GM23338 (cell line): Measurements from ENCODE around the gene ERF. TPM values are rescaled to one million over a fixed set of nuclear protein-coding genes. Genes with fewer than 3 reads are reported as not detected.

Experiments used
- ATAC-seq: fragments of 200-7000 bp; cut with Tn5 transposase; 3 replicates; pipeline ENCODE4 v1.9.1; 2020
- DNase-seq: peaks from one replicate; pipeline ENCODE4 v3.0.0-alpha.2; 2015; ENCODE audit warnings: low spot score
- H2AFZ ChIP-seq: fragments of 200-600 bp; sonication (generic); 2 replicates; pipeline ENCODE4 v1.8.0; 2016; ENCODE audit warnings: antibody characterized with exemption, mild to moderate bottlenecking, moderate library complexity
- H3F3A ChIP-seq: fragments of 200-600 bp; sonication (generic); replicated peaks from 2 replicates; pipeline ENCODE4 v1.8.0; 2017; ENCODE audit warnings: antibody characterized with exemption, mixed run types, low read depth
- H3K27ac ChIP-seq: fragments of 200-600 bp; sonication (generic); 2 replicates; pipeline ENCODE4 v1.6.1; 2016; ENCODE audit warnings: low read depth
- H3K27me3 ChIP-seq: fragments of 200-600 bp; sonication (generic); 2 replicates; pipeline ENCODE4 v1.8.0; 2016; ENCODE audit warnings: mild to moderate bottlenecking, mixed run types, moderate library complexity; ENCODE audit not compliant: insufficient read depth
- H3K36me3 ChIP-seq: fragments of 200-600 bp; sonication (generic); 2 replicates; pipeline ENCODE4 v1.8.0; 2016; ENCODE audit warnings: mild to moderate bottlenecking; ENCODE audit not compliant: insufficient read depth
- H3K4me1 ChIP-seq: fragments of 200-600 bp; sonication (generic); 2 replicates; pipeline ENCODE4 v1.8.0; 2016; ENCODE audit warnings: mild to moderate bottlenecking, moderate library complexity; ENCODE audit not compliant: insufficient read depth
- H3K4me2 ChIP-seq: fragments of 200-600 bp; sonication (generic); 2 replicates; pipeline ENCODE4 v1.7.1; 2017; ENCODE audit warnings: mixed run types
- H3K4me3 ChIP-seq: fragments of 200-600 bp; sonication (generic); 2 replicates; pipeline ENCODE4 v1.6.1; 2016; ENCODE audit warnings: mixed run types
- H3K79me2 ChIP-seq: fragments of 200-600 bp; sonication (generic); replicated peaks from 2 replicates; pipeline ENCODE4 v1.8.0; 2017; ENCODE audit warnings: mild to moderate bottlenecking; ENCODE audit not compliant: insufficient read depth
- H3K9me2 ChIP-seq: fragments of 200-600 bp; sonication (generic); 2 replicates; pipeline ENCODE4 v1.8.0; 2017; ENCODE audit not compliant: insufficient read depth
- H4K20me1 ChIP-seq: fragments of 200-600 bp; sonication (generic); replicated peaks from 2 replicates; pipeline ENCODE4 v1.8.0; 2017; ENCODE audit warnings: mild to moderate bottlenecking; ENCODE audit not compliant: insufficient read depth
- H3K27ac Mint-ChIP-seq: 2 replicates; pipeline ENCODE4 v1.8.0; 2020; ENCODE audit warnings: inconsistent platforms, mild to moderate bottlenecking, moderate library complexity, mixed read lengths
- H3K27me3 Mint-ChIP-seq: 3 replicates; pipeline ENCODE4 v1.8.0; 2022; ENCODE audit warnings: low read depth, mild to moderate bottlenecking, moderate library complexity, mixed read lengths, inconsistent platforms; ENCODE audit not compliant: insufficient read depth, poor library complexity
- H3K36me3 Mint-ChIP-seq: 3 replicates; pipeline ENCODE4 v1.8.0; 2021; ENCODE audit warnings: low read depth, mild to moderate bottlenecking, inconsistent platforms, moderate library complexity, mixed read lengths
- H3K4me1 Mint-ChIP-seq: 3 replicates; pipeline ENCODE4 v1.8.0; 2020; ENCODE audit warnings: mild to moderate bottlenecking, inconsistent platforms, mixed read lengths
- H3K4me3 Mint-ChIP-seq: 3 replicates; pipeline ENCODE4 v1.8.0; 2021; ENCODE audit warnings: moderate library complexity, mild to moderate bottlenecking, inconsistent platforms, mixed read lengths
- H3K9me3 Mint-ChIP-seq: 3 replicates; pipeline ENCODE4 v1.8.0; 2020; ENCODE audit warnings: moderate library complexity, mild to moderate bottlenecking, inconsistent platforms, mixed read lengths
- CREB1 ChIP-seq: fragments of 250-450 bp; sonication (Bioruptor Pico); IDR thresholded peaks from 2 replicates; pipeline ENCODE4 v1.5.0; 2020; ENCODE audit warnings: low read depth, mild to moderate bottlenecking, moderate library complexity
- CTCF ChIP-seq, 2 experiments: fragments of 200-600 bp in 1 of 2; sonication (generic) in 1 of 2; conservative IDR thresholded peaks; 2 replicates each; pipeline versions ENCODE4 v1.5.1 to v1.6.1; 2016 to 2017; ENCODE audit warnings: antibody characterized with exemption in 2 of 2, low read depth in 2 of 2, mild to moderate bottlenecking in 2 of 2, moderate library complexity in 1 of 2
- ETS1 ChIP-seq: IDR thresholded peaks from 2 replicates; pipeline ENCODE4 v1.6.1; 2016; ENCODE audit warnings: antibody characterized with exemption
- NANOG ChIP-seq: IDR thresholded peaks from 2 replicates; pipeline ENCODE4 v1.6.1; 2016; ENCODE audit warnings: antibody characterized with exemption, borderline replicate concordance
- REST ChIP-seq: IDR thresholded peaks from one replicate; pipeline ENCODE4 v1.6.1; 2018; ENCODE audit warnings: antibody characterized with exemption; ENCODE audit not compliant: unreplicated experiment
- STAT1 ChIP-seq: IDR thresholded peaks from one replicate; pipeline ENCODE4 v1.6.1; 2016; ENCODE audit warnings: antibody characterized with exemption; ENCODE audit not compliant: unreplicated experiment
- ZNF114 ChIP-seq: fragments of 250-450 bp; sonication (Bioruptor Pico); IDR thresholded peaks from 2 replicates; pipeline ENCODE4 v1.5.0; 2020; ENCODE audit warnings: mild to moderate bottlenecking, moderate library complexity
- ZNF331 ChIP-seq: fragments of 250-450 bp; sonication (Bioruptor Pico); IDR thresholded peaks from 2 replicates; pipeline ENCODE4 v1.5.0; 2020; ENCODE audit warnings: low read depth, mild to moderate bottlenecking, moderate library complexity
- polyA plus RNA-seq: library from polyadenylated mRNA; unstranded; fragments of >200 nt; fragmentation: Nextera tagmentation; extraction: Ambion mirVana; gene quantifications from 2 replicates; pipeline ENCODE4 v1.2.1, GENCODE V29; 2016
- total RNA-seq: library from RNA; depleted of rRNA; stranded (reverse); fragments of >200 nt; shearing (Covaris generic); gene quantifications from 2 replicates; pipeline ENCODE4 v1.2.3, GENCODE V29; 2014

ERF gene
- total and polyA plus RNA-seq, 2 experiments from 2014 or later = 29.4 to 49.4 TPM

DNA sequence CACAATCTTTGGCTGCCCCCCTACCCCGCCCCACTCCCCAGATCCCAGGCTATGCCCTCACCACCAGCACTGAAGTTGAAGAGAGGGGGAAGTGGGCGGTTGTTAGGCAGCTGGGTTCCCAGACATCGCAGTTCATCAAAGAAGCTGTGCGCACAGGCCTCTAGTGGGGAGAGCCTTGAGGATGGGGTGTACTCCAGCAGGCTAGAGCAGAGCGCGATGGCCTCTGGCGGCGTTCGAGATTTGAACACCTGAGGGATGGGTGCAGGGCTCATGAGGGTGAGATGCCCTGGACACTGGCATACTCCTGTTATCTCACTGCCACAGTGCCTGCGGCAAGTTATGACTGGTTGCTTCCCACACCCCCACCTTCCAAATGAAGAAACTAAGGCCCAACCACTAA is 22.5 kb downstream of the ERF start:
- Histone ChIP-seq H3K36me3 (no peaks in the 10 kb centered on the region; the same call in 1 of the 2 replicates), H2AFZ (no peak overlapping the region), H3F3A (peaks cover 19% of the 10 kb centered on the region; the same call in 1 of the 2 replicates), H3K4me1 (no peaks in the 10 kb centered on the region), H3K27ac (no peak overlapping the region), H3K27me3 (no peaks in the 10 kb centered on the region), H3K4me3 (no peak overlapping the region), H3K4me2 (no peak overlapping the region), H4K20me1 (peaks cover 19% of the 10 kb centered on the region), H3K79me2 (no peaks in the 10 kb centered on the region), H3K9me2 (no peaks in the 10 kb centered on the region)
- Mint-ChIP-seq H3K4me1 (no peaks in the 10 kb centered on the region), H3K27me3 (peaks cover 11% of the 10 kb centered on the region), H3K36me3 (peaks cover 75% of the 10 kb centered on the region), H3K4me3 (no peak overlapping the region), H3K9me3 (no peaks in the 10 kb centered on the region; the same call in 2 of the 3 replicates), H3K27ac (no peak overlapping the region)
- TF ChIP-seq NANOG (no peak), CTCF (conservative IDR thresholded peaks at IDR 0.05; ENCODE audit: low read depth in 2 of 2) (no peak), ZNF114 (no peak)
- ATAC-seq (no peak), DNase-seq (no peak)

GRCh38 chr19:42230571-42230970 is 24.4 kb downstream of the ERF start:
- Histone ChIP-seq H3K4me2 (no peak overlapping the region), H3K36me3 (no peaks in the 10 kb centered on the region; the same call in 1 of the 2 replicates), H3K79me2 (no peaks in the 10 kb centered on the region), H4K20me1 (peaks cover 11% of the 10 kb centered on the region), H3K9me2 (no peaks in the 10 kb centered on the region), H2AFZ (no peak overlapping the region), H3K27ac (no peak overlapping the region), H3K27me3 (no peaks in the 10 kb centered on the region), H3F3A (peaks cover 19% of the 10 kb centered on the region; the same call in 1 of the 2 replicates), H3K4me3 (no peak overlapping the region), H3K4me1 (no peaks in the 10 kb centered on the region)
- Mint-ChIP-seq H3K27ac (no peak overlapping the region), H3K4me3 (no peak overlapping the region), H3K27me3 (peaks cover 9% of the 10 kb centered on the region), H3K9me3 (no peaks in the 10 kb centered on the region; the same call in 2 of the 3 replicates), H3K36me3 (peaks cover 79% of the 10 kb centered on the region), H3K4me1 (no peaks in the 10 kb centered on the region)
- ATAC-seq (no peak), DNase-seq (no peak)
- TF ChIP-seq REST (no peak), STAT1 (no peak), CREB1 (no peak), ZNF114 (no peak), ETS1 (no peak), ZNF331 (CRISPR knock-in tag) (no peak)
